ENCODE data around the gene PTPRM.

DNA sequence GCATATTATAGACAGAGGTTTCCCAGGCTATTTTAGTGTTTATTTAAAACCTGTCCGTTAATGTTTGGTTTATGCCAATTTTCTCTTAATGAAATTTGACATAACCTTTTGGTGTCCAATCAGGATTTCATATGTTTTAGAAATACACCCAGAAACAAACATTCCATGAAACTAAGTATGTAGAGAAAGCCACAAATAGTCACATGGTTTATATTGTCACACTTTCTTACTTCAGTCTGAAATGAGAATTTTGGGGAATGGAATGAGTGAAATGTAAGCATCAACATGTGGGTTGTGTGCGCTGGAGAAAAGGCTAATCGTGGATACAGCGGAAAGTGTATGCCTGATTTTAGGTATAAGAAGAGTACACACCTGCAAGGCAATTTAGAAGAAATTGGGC lies 765.2 kb downstream of the PTPRM start:
- TF ChIP-seq CTCF (IDR thresholded peaks at IDR 0.05; ENCODE audit: low read depth, low read length) (no peak), POLR2A (IDR thresholded peaks at IDR 0.05; ENCODE audit: extremely low read depth, insufficient read length) (no peak), MAX (IDR thresholded peaks at IDR 0.05; ENCODE audit: low read depth, low read length) (no peak), MYC (IDR thresholded peaks at IDR 0.05; ENCODE audit: low read depth, low read length) (no peak)
